Fibroblast of lung (primary cell): ENCODE measurements around the gene SCRN2.

ENCODE experiments used
- CTCF ChIP-seq, 2 donors: IDR thresholded peaks in 1 of 2; conservative IDR thresholded peaks in 1 of 2; 1 replicate in 1 of 2; 2 replicates in 1 of 2; pipeline ENCODE4 v1.5.1; 2011 to 2012; ENCODE audit warnings: low read length in 2 of 2, control low read depth in 1 of 2, inconsistent platforms in 1 of 2, low read depth in 1 of 2, mild to moderate bottlenecking in 1 of 2
- EZH2 ChIP-seq: IDR thresholded peaks from 2 replicates; pipeline ENCODE4 v1.5.1; 2012; ENCODE audit warnings: low read length, control low read depth, mild to moderate bottlenecking; ENCODE audit errors: missing control alignments

GRCh38 chr17:47837401-47838039 is 3.6 kb downstream of the SCRN2 start:
- no peak for TF ChIP-seq CTCF (conservative IDR thresholded peaks at IDR 0.05 in 1 of 2, IDR thresholded peaks at IDR 0.05 in 1 of 2; ENCODE audit: low read depth in 1 of 2, low read length in 2 of 2)
- TF ChIP-seq EZH2: no peak
